Measurements from ENCODE around the gene ZSWIM1.

Gene ZSWIM1

GRCh38 chr20:45933266-45934045, 52.4 kb downstream of the ZSWIM1 start:
- DNase-seq (ENCODE audit: low spot score): peak; percentile 71

GRCh38 chr20:45934046-45934585, 53.1 kb downstream of the ZSWIM1 start:
- no peak for DNase-seq (ENCODE audit: low spot score)

All from CD4-positive, alpha-beta T cell treated with Interleukin-6 at 100 ng/mL for 8 hours (primary cell).